ENCODE measurements around the gene NCOA7. TPM values are rescaled to one million over a fixed set of nuclear protein-coding genes. Genes with fewer than 3 reads are reported as not detected.

Gene NCOA7
- total RNA-seq, 1 experiment from 2014 or later, result 14.4 TPM

GRCh38 chr6:125797886-125798444 is 7.2 kb downstream of the NCOA7 start (continued):
- TF ChIP-seq ZNF396 (CRISPR knock-in tag; IDR thresholded peaks at IDR 0.05; ENCODE audit: borderline replicate concordance), result no peak
- TF ChIP-seq NR3C1 (CRISPR knock-in tag; conservative IDR thresholded peaks at IDR 0.05; ENCODE audit: low read depth), result no peak
- TF ChIP-seq SP1 (CRISPR knock-in tag; conservative IDR thresholded peaks at IDR 0.05), result no peak
- no peak for TF ChIP-seq ZNF121 (CRISPR knock-in tag; IDR thresholded peaks at IDR 0.05)
- TF ChIP-seq FOXP1 (CRISPR knock-in tag; IDR thresholded peaks at IDR 0.05; ENCODE audit: borderline replicate concordance), result no peak
- TF ChIP-seq IRF2 (CRISPR knock-in tag; IDR thresholded peaks at IDR 0.05; ENCODE audit: borderline replicate concordance, low read depth), result no peak
- TF ChIP-seq ZNF263 (CRISPR knock-in tag; IDR thresholded peaks at IDR 0.05; ENCODE audit: low read depth), result no peak
- TF ChIP-seq ZNF219 (CRISPR knock-in tag; IDR thresholded peaks at IDR 0.05; ENCODE audit: borderline replicate concordance), result no peak
- no peak for TF ChIP-seq SMAD3 (CRISPR knock-in tag; IDR thresholded peaks at IDR 0.05; ENCODE audit: borderline replicate concordance)

- CTCF ChIA-PET, result interaction anchor here (0.9 kb wide), 1 partner anchor 45 kb away, joined by 3 read pairs; no protein-coding TSS in a partner anchor
- no peak overlapping the region for H3K27ac Mint-ChIP-seq
- POLR2A ChIA-PET, result interaction anchor here (0.7 kb wide), 1 partner anchor 77 kb away, joined by 10 read pairs; no protein-coding TSS in a partner anchor
- no peaks in the 10 kb centered on the region for H3K9me3 Mint-ChIP-seq
- H3K27me3 Mint-ChIP-seq (ENCODE audit: low read depth), result no peaks in the 10 kb centered on the region
- DNase-seq (ENCODE audit: low spot score) (no peak), ATAC-seq (no peak)
- H3K36me3 Mint-ChIP-seq, result no peaks in the 10 kb centered on the region
- H3K4me1 Mint-ChIP-seq, result peaks cover under 1% of the 10 kb centered on the region; the same call in 1 of the 2 replicates
- no peak overlapping the region for H3K4me3 Mint-ChIP-seq
- TF ChIP-seq IRF1 (CRISPR knock-in tag; IDR thresholded peaks at IDR 0.05), result no peak
- TF ChIP-seq NR3C1 (CRISPR knock-in tag; conservative IDR thresholded peaks at IDR 0.05; ENCODE audit: low read depth), result no peak
- TF ChIP-seq IRF2 (CRISPR knock-in tag; IDR thresholded peaks at IDR 0.05; ENCODE audit: borderline replicate concordance, low read depth), result no peak
- TF ChIP-seq HMGXB4 (CRISPR knock-in tag; IDR thresholded peaks at IDR 0.05), result no peak
- no peak for TF ChIP-seq ZNF423 (CRISPR knock-in tag; IDR thresholded peaks at IDR 0.05)
- TF ChIP-seq FOXK1 (CRISPR knock-in tag; IDR thresholded peaks at IDR 0.05), result no peak
- TF ChIP-seq GRHL2 (CRISPR knock-in tag; IDR thresholded peaks at IDR 0.05; ENCODE audit: insufficient replicate concordance, severe bottlenecking), result no peak
Measured at GRCh38 chr6:125798734-125799508, 8.2 kb downstream of the NCOA7 start.

- POLR2A ChIA-PET, result no interaction called here
- H3K9me3 Mint-ChIP-seq, result no peaks in the 10 kb centered on the region
Measured at GRCh38 chr6:125802383-125802782, 11.6 kb downstream of the NCOA7 start.

More at GRCh38 chr6:125802383-125802782, 11.6 kb downstream of the NCOA7 start:
- no peaks in the 10 kb centered on the region for H3K27me3 Mint-ChIP-seq (ENCODE audit: low read depth)
- no peak for TF ChIP-seq HMGXB4 (CRISPR knock-in tag; IDR thresholded peaks at IDR 0.05)
- TF ChIP-seq ZNF671 (CRISPR knock-in tag; IDR thresholded peaks at IDR 0.05), result no peak
- no peak for TF ChIP-seq ZMAT4 (CRISPR knock-in tag; IDR thresholded peaks at IDR 0.05)
- no peak for TF ChIP-seq GABPB1 (CRISPR knock-in tag; IDR thresholded peaks at IDR 0.05)
- CTCF ChIA-PET, result interaction anchor here (0.7 kb wide), 1 partner anchor 12 kb away, joined by 3 read pairs; the partner anchor contains the start of gene NCOA7
- ATAC-seq, result no peak
- H3K4me3 Mint-ChIP-seq, result no peak overlapping the region
- no peaks in the 10 kb centered on the region for H3K36me3 Mint-ChIP-seq
- H3K4me1 Mint-ChIP-seq, result no peaks in the 10 kb centered on the region
- no peak for DNase-seq (ENCODE audit: low spot score)
- H3K27ac Mint-ChIP-seq, result no peak overlapping the region
